ENCODE results near the gene BYSL. TPM values are rescaled to one million over a fixed set of nuclear protein-coding genes. Genes with fewer than 3 reads are reported as not detected.
A peak's percentile ranks its signal among the peaks of the same experiment; 100 is the strongest.

The BYSL gene
- total RNA-seq, 1 experiment from 2014 or later = 89.7 TPM

DNA sequence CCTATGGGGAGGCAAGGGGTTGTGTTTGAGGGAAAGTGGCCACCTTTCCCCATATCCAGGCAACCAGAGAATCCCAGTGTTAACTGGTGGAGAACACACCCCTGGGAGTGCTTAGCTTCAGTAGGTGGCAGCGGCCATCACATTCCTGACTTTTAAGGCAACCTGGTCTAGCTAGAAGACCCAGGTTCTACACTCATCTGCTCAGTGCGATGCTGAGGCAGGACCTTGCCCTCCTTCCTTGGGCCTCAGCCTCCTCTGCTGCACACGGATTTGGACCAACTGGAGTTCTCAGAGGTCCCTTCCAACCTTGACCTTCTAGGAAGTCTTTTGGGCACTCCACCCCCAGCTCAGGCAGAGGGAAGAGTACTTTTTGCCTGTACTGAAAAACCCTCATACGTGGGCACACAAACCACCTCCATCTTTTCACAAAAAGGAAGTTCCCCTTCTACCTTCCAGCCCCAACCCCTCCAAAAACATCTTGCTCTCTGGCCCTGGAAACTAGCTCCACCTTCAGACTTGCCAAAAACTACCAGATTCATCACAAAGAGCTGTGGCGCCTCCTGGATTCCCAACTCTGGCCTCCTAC lies 17.4 kb downstream of the BYSL start:
- peaks cover 14% of the 10 kb centered on the region for H3K36me3 ChIP-seq (ENCODE audit: insufficient read depth, low read length, poor library complexity, severe bottlenecking)
- BruUV-seq (replicated peaks) = no TSS peak
- no peak for DNase-seq (ENCODE audit: low spot score)
- ChIA-PET CTCF (interaction anchor here (1.8 kb wide), 1 partner anchor 18 kb away, joined by 6 read pairs; the partner anchor contains the start of genes BYSL and MED20), POLR2A (ENCODE audit: low non-redundant PET) (interaction anchor here (0.6 kb wide), 1 partner anchor 475 kb away, joined by 3 read pairs; no protein-coding TSS in a partner anchor)
- H3K4me1 ChIP-seq (ENCODE audit: insufficient read depth, low read length, poor library complexity, severe bottlenecking) = peaks cover 27% of the 10 kb centered on the region
- TF ChIP-seq, protein P1, sequence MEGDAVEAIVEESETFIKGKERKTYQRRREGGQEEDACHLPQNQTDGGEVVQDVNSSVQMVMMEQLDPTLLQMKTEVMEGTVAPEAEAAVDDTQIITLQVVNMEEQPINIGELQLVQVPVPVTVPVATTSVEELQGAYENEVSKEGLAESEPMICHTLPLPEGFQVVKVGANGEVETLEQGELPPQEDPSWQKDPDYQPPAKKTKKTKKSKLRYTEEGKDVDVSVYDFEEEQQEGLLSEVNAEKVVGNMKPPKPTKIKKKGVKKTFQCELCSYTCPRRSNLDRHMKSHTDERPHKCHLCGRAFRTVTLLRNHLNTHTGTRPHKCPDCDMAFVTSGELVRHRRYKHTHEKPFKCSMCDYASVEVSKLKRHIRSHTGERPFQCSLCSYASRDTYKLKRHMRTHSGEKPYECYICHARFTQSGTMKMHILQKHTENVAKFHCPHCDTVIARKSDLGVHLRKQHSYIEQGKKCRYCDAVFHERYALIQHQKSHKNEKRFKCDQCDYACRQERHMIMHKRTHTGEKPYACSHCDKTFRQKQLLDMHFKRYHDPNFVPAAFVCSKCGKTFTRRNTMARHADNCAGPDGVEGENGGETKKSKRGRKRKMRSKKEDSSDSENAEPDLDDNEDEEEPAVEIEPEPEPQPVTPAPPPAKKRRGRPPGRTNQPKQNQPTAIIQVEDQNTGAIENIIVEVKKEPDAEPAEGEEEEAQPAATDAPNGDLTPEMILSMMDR (conservative IDR thresholded peaks at IDR 0.05; ENCODE audit: low read depth, low read length) = no peak
- no peak for TF ChIP-seq EZH2 (IDR thresholded peaks at IDR 0.05; ENCODE audit: borderline replicate concordance, low read depth, low read length, poor library complexity, severe bottlenecking)
- no peaks in the 10 kb centered on the region for H3K9me3 ChIP-seq (ENCODE audit: low read depth, low read length, poor library complexity, severe bottlenecking)
- H3K4me3 ChIP-seq (ENCODE audit: low read depth, low read length, poor library complexity, severe bottlenecking) = no peak overlapping the region
- intact Hi-C loops (cut with micrococcal nuclease; ENCODE audit: unreplicated experiment) = loop anchor here (5.0 kb wide), 1 partner anchor 151 kb away; the partner anchor contains the start of gene TOMM6
- peak overlapping the region; percentile 24 for H3K27ac ChIP-seq (ENCODE audit: low read depth, low read length, poor library complexity, severe bottlenecking)
- H3K27me3 ChIP-seq (replicated peaks; ENCODE audit: insufficient read depth, low read depth, low read length, poor library complexity) = no peaks in the 10 kb centered on the region

DNA sequence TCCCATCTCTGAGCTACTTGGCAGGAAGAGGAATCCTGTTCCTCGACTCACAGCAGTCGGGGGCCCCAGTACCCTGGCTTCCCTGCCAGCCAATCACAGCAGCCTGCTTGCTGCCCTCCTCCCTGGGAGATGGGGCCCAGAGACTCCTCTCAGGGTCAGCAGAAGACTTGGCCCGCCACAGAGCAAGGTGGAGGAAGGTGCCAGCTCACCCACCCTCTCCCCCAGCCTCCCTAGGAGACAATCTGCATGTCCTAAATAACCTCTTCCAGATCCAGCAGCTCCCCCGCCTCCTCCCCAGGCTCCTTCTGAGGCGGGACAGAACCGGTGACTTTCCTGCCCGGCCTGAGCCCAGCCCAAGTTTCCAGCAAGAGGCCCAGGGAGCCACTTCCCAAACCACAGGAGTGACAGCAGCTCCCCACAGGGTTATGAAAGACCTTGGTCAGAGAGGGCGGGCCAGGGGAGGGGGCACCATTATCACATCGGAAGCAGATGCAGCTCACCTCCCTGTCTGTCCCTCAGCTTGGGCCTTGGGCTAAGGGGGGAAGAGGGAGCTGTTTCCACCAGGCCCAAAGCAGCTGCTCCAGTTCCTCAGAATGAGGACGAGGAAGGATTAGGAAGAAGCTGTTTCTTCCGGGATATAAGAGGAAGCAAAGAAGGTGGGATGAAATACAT lies 18.0 kb downstream of the BYSL start:
- Histone ChIP-seq H3K9me3 (ENCODE audit: low read depth, low read length, poor library complexity, severe bottlenecking) (no peaks in the 10 kb centered on the region), H3K4me3 (ENCODE audit: low read depth, low read length, poor library complexity, severe bottlenecking) (no peak overlapping the region), H3K4me1 (ENCODE audit: insufficient read depth, low read length, poor library complexity, severe bottlenecking) (peaks cover 27% of the 10 kb centered on the region), H3K27me3 (replicated peaks; ENCODE audit: insufficient read depth, low read depth, low read length, poor library complexity) (no peaks in the 10 kb centered on the region), H3K27ac (ENCODE audit: low read depth, low read length, poor library complexity, severe bottlenecking) (peak overlapping the region; percentile 46), H3K36me3 (ENCODE audit: insufficient read depth, low read length, poor library complexity, severe bottlenecking) (peaks cover 8% of the 10 kb centered on the region)
- TF ChIP-seq, protein P1 (conservative IDR thresholded peaks at IDR 0.05; ENCODE audit: low read depth, low read length) = no peak
- no peak for TF ChIP-seq EZH2 (IDR thresholded peaks at IDR 0.05; ENCODE audit: borderline replicate concordance, low read depth, low read length, poor library complexity, severe bottlenecking)
- ChIA-PET POLR2A (ENCODE audit: low non-redundant PET) (interaction anchor here (0.6 kb wide), 1 partner anchor 475 kb away, joined by 3 read pairs; no protein-coding TSS in a partner anchor), CTCF (interaction anchor here (1.8 kb wide), 1 partner anchor 18 kb away, joined by 6 read pairs; the partner anchor contains the start of genes BYSL and MED20)
- DNase-seq (ENCODE audit: low spot score) = no peak
- intact Hi-C loops (cut with micrococcal nuclease; ENCODE audit: unreplicated experiment) = loop anchor here (5.0 kb wide), 1 partner anchor 152 kb away; the partner anchor contains the start of gene TOMM6
- no TSS peak for BruUV-seq (replicated peaks)

DNA sequence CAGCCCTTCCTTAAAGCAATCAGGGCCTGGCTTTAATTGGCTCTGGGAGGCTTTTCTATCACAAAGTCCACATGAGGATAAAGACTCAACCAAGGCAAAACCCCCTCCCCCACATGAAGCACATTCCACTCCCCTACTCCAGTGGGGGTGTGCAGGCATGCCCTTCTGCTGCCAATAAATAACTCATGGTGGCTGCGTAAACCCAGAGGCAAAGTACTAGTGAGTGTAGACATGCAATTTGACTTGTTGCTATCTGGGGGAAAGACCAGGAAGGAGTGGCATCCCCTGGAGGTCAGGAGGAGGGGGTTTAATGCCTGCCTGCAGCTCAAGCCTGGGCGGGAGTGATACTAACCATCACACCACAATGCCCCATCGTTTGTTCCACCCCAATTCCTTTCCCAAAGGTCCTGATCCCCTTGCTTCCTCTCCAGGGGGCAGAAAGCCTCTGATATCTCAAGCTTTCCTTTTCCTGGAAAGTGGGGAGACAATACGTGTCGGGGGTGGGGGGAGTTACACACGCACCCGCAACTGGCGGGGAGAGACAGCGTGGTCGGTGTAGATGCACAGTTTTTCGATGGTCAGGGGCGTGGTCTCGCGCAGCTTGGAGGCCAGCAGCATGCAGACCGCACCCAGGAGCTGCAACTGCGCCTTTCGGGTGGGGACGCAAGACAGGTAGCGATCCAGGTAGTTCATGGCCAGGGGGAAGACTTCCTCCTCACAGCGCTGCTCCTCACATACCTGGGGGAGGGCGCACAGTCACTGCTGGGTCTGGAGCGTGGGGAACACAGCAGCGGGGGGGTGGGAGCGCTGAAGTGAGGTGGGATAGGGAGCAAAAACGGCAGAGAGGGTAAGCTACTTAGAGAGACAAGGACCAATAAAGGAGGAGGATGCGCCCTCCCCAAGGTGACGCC lies 18.8 kb downstream of the BYSL start:
- Histone ChIP-seq H3K27ac (ENCODE audit: low read depth, low read length, poor library complexity, severe bottlenecking) (peak overlapping the region; percentile 46), H3K4me3 (ENCODE audit: low read depth, low read length, poor library complexity, severe bottlenecking) (peak overlapping the region; percentile 74), H3K27me3 (replicated peaks; ENCODE audit: insufficient read depth, low read depth, low read length, poor library complexity) (no peaks in the 10 kb centered on the region), H3K36me3 (ENCODE audit: insufficient read depth, low read length, poor library complexity, severe bottlenecking) (peaks cover under 1% of the 10 kb centered on the region), H3K9me3 (ENCODE audit: low read depth, low read length, poor library complexity, severe bottlenecking) (no peaks in the 10 kb centered on the region), H3K4me1 (ENCODE audit: insufficient read depth, low read length, poor library complexity, severe bottlenecking) (peaks cover 27% of the 10 kb centered on the region)
- BruUV-seq (replicated peaks) = no TSS peak
- CTCF ChIA-PET = no interaction called here
- no peak for DNase-seq (ENCODE audit: low spot score)
- POLR2A ChIA-PET (ENCODE audit: low non-redundant PET) = no interaction called here
- intact Hi-C loops (cut with micrococcal nuclease; ENCODE audit: unreplicated experiment) = loop anchor here (2.0 to 5.0 kb wide), 3 partner anchors 105 to 227 kb away; partner anchors contain the start of gene TOMM6
- no peak for TF ChIP-seq EZH2 (IDR thresholded peaks at IDR 0.05; ENCODE audit: borderline replicate concordance, low read depth, low read length, poor library complexity, severe bottlenecking)
- TF ChIP-seq, protein P1 (conservative IDR thresholded peaks at IDR 0.05; ENCODE audit: low read depth, low read length) = no peak

Measured in A673 (cell line).